IMR-90 (cell line): ENCODE results near the gene CAPN3. TPM values are rescaled to one million over a fixed set of nuclear protein-coding genes. Genes with fewer than 3 reads are reported as not detected.

Source experiments
- ATAC-seq: fragments of 200-7000 bp; cut with Tn5 transposase; 2 replicates; pipeline ENCODE4 v1.9.1; 2020; ENCODE audit warnings: low read depth, mild to moderate bottlenecking, moderate library complexity
- BruUV-seq: library from RNA; stranded (reverse); fragments of 400-500 nt; replicated peaks from 2 replicates; lab custom pipeline; 2021; lab: Mats Ljungman, UMichigan
- CTCF ChIA-PET: fragments of 300-600 bp; formaldehyde crosslinking; extraction: SDS; loops from one replicate; lab custom pipeline; 2021; ENCODE audit warnings: antibody characterized with exemption; lab: Yijun Ruan, JAX
- POLR2A ChIA-PET: fragments of 300-600 bp; sonication (Branson Sonifier 250); formaldehyde crosslinking; loops from one replicate; lab custom pipeline; 2022; ENCODE audit warnings: antibody characterized with exemption; ENCODE audit not compliant: unreplicated experiment; lab: Charles Lee
- DNase-seq: peaks from one replicate; pipeline ENCODE4 v3.0.0; 2013
- H2AFZ ChIP-seq: replicated peaks from 2 replicates; pipeline ENCODE3; 2013; ENCODE audit warnings: low read length, mild to moderate bottlenecking; ENCODE audit not compliant: poor library complexity
- H2AK5ac ChIP-seq: 2 replicates; pipeline ENCODE4 v1.6.1; 2013; ENCODE audit warnings: low read depth, low read length, inconsistent platforms
- H2AK9ac ChIP-seq: replicated peaks from 2 replicates; pipeline ENCODE3; 2013; ENCODE audit warnings: mild to moderate bottlenecking, low read depth, low read length, moderate library complexity; ENCODE audit not compliant: poor library complexity
- H2BK120ac ChIP-seq: 2 replicates; pipeline ENCODE4 v1.6.1; 2013; ENCODE audit warnings: low read depth, low read length, inconsistent platforms
- H2BK15ac ChIP-seq: 3 replicates; pipeline ENCODE4 v1.6.1; 2013; ENCODE audit warnings: low read depth, low read length, inconsistent platforms
- H2BK20ac ChIP-seq: 2 replicates; pipeline ENCODE4 v1.6.1; 2013; ENCODE audit warnings: low read depth, mild to moderate bottlenecking, inconsistent platforms, low read length, moderate library complexity
- H2BK5ac ChIP-seq: 2 replicates; pipeline ENCODE4 v1.6.1; 2013; ENCODE audit warnings: mild to moderate bottlenecking, low read depth, low read length, inconsistent platforms; ENCODE audit not compliant: poor library complexity, severe bottlenecking
- H3K14ac ChIP-seq: replicated peaks from 2 replicates; pipeline ENCODE4 v1.6.1; 2013; ENCODE audit warnings: low read depth, low read length, inconsistent platforms
- H3K18ac ChIP-seq: 2 replicates; pipeline ENCODE4 v1.6.1; 2013; ENCODE audit warnings: low read depth, low read length, control low read depth
- H3K23ac ChIP-seq: 2 replicates; pipeline ENCODE4 v1.6.1; 2013; ENCODE audit warnings: low read depth, low read length, inconsistent platforms
- H3K27ac ChIP-seq: 2 replicates; pipeline ENCODE4 v1.5.1; 2013; ENCODE audit warnings: mild to moderate bottlenecking, control low read depth, low read length; ENCODE audit not compliant: insufficient read depth
- H3K27me3 ChIP-seq: 2 replicates; pipeline ENCODE4 v1.6.1; 2013; ENCODE audit warnings: low read length; ENCODE audit not compliant: control insufficient read depth, insufficient read depth
- H3K36me3 ChIP-seq: 2 replicates; pipeline ENCODE4 v1.6.1; 2013; ENCODE audit warnings: low read length, mixed read lengths; ENCODE audit not compliant: control insufficient read depth, insufficient read depth
- H3K4ac ChIP-seq: 2 replicates; pipeline ENCODE4 v1.6.1; 2013; ENCODE audit warnings: low read depth, low read length, inconsistent platforms
- H3K4me1 ChIP-seq: 2 replicates; pipeline ENCODE4 v1.6.1; 2013; ENCODE audit warnings: low read length, mixed read lengths; ENCODE audit not compliant: control insufficient read depth, insufficient read depth
- H3K4me2 ChIP-seq: 2 replicates; pipeline ENCODE4 v1.6.1; 2013; ENCODE audit warnings: low read depth, mild to moderate bottlenecking, control low read depth, low read length, moderate library complexity
- H3K4me3 ChIP-seq: 2 replicates; pipeline ENCODE4 v1.5.1; 2013; ENCODE audit warnings: low read depth, mild to moderate bottlenecking, control low read depth, low read length, moderate library complexity; ENCODE audit not compliant: insufficient read depth
- H3K56ac ChIP-seq: 2 replicates; pipeline ENCODE4 v1.6.1; 2013; ENCODE audit warnings: low read length, inconsistent platforms; ENCODE audit not compliant: insufficient read depth; ENCODE audit errors: extremely low read depth
- H3K79me1 ChIP-seq, 2 experiments: 2 replicates each; pipeline ENCODE4 v1.6.1; 2013; ENCODE audit warnings: low read length in 2 of 2, inconsistent platforms in 1 of 2, low read depth in 1 of 2
- H3K9ac ChIP-seq: 2 replicates; pipeline ENCODE4 v1.6.1; 2013; ENCODE audit warnings: low read depth, low read length, control low read depth
- H3K9me1 ChIP-seq: 2 replicates; pipeline ENCODE4 v1.6.1; 2013; ENCODE audit warnings: low read length, inconsistent platforms; ENCODE audit not compliant: insufficient read depth
- H3K9me3 ChIP-seq: 2 replicates; pipeline ENCODE4 v1.6.1; 2013; ENCODE audit warnings: low read length; ENCODE audit not compliant: control insufficient read depth, insufficient read depth
- H4K20me1 ChIP-seq: 2 replicates; pipeline ENCODE4 v1.6.1; 2013; ENCODE audit warnings: low read length, inconsistent platforms; ENCODE audit not compliant: insufficient read depth
- H4K5ac ChIP-seq: 2 replicates; pipeline ENCODE4 v1.6.1; 2013; ENCODE audit warnings: mild to moderate bottlenecking, low read depth, low read length, control low read depth
- H4K8ac ChIP-seq, 2 experiments: 2 replicates each; pipeline ENCODE4 v1.6.1; 2013; ENCODE audit warnings: low read depth in 2 of 2, low read length in 2 of 2, control low read depth in 1 of 2, inconsistent platforms in 1 of 2
- H4K91ac ChIP-seq: 2 replicates; pipeline ENCODE4 v1.6.1; 2013; ENCODE audit warnings: low read depth, low read length, inconsistent platforms; ENCODE audit not compliant: insufficient read depth
- BHLHE40 ChIP-seq: fragments of 150-350 bp; IDR thresholded peaks from 2 replicates; pipeline ENCODE4 v1.6.1; 2016; ENCODE audit warnings: mild to moderate bottlenecking, low read depth, low read length
- CEBPB ChIP-seq: IDR thresholded peaks from 2 replicates; pipeline ENCODE4 v1.6.1; 2012; ENCODE audit warnings: low read depth, low read length, improper control_type of control experiment
- CHD1 ChIP-seq: IDR thresholded peaks from 2 replicates; pipeline ENCODE4 v1.6.1; 2012; ENCODE audit warnings: low read depth, low read length, improper control_type of control experiment
- CTCF ChIP-seq: conservative IDR thresholded peaks from 2 replicates; pipeline ENCODE4 v1.5.1; 2012; ENCODE audit warnings: mild to moderate bottlenecking, low read depth, low read length, improper control_type of control experiment
- MAZ ChIP-seq: IDR thresholded peaks from 2 replicates; pipeline ENCODE4 v1.6.1; 2012; ENCODE audit warnings: low read depth, mild to moderate bottlenecking, low read length, improper control_type of control experiment, moderate library complexity, borderline replicate concordance
- MXI1 ChIP-seq: IDR thresholded peaks from 2 replicates; pipeline ENCODE4 v1.6.1; 2012; ENCODE audit warnings: low read depth, mild to moderate bottlenecking, low read length, moderate library complexity, borderline replicate concordance
- POLR2A ChIP-seq: IDR thresholded peaks from 2 replicates; pipeline ENCODE4 v1.6.1; 2012; ENCODE audit warnings: mild to moderate bottlenecking, low read depth, low read length
- RAD21 ChIP-seq: IDR thresholded peaks from 2 replicates; pipeline ENCODE4 v1.6.1; 2012; ENCODE audit warnings: low read length, improper control_type of control experiment
- RFX5 ChIP-seq: IDR thresholded peaks from 2 replicates; pipeline ENCODE4 v1.8.0; 2012; ENCODE audit warnings: low read depth, mild to moderate bottlenecking, low read length, moderate library complexity
- SMC3 ChIP-seq: fragments of 150-350 bp; IDR thresholded peaks from 2 replicates; pipeline ENCODE4 v1.6.1; 2016; ENCODE audit warnings: low read depth, mild to moderate bottlenecking, antibody characterized with exemption, low read length, moderate library complexity
- WGBS, 2 experiments: methylation state at CpG; one replicate each; pipeline versions ENCODE4 v1.1.5 to v1.1.7; 2013; ENCODE audit warnings: missing lambda C conversion rate in 2 of 2; ENCODE audit not compliant: insufficient read length in 1 of 2; ENCODE audit errors: extremely low coverage in 2 of 2; 5-methylcytosine and 5-hydroxymethylcytosine counted together
- dilution Hi-C: fragments of 300-500 bp; cut with HindIII; formaldehyde crosslinking; loops from one replicate; pipeline ENCODE4 v1.14.3; 2018; ENCODE audit warnings: low sequenced_read_pairs; ENCODE audit not compliant: unreplicated experiment
- in situ Hi-C: fragments of 300-500 bp; cut with MboI; formaldehyde crosslinking; loops from 3 replicates; pipeline ENCODE4 v1.14.3; 2019; ENCODE audit warnings: low sequenced_read_pairs, inconsistent platforms, mixed read lengths
- intact Hi-C: fragments of 100-400 bp; cut with micrococcal nuclease; formaldehyde crosslinking; loops from 2 replicates; pipeline ENCODE4 v1.10.0; 2022
- polyA plus RNA-seq, 3 experiments: library from polyadenylated mRNA; depleted of rRNA; stranded (reverse); fragments of >200 nt; gene quantifications; 2 replicates each; pipeline ENCODE4 v1.2.3, GENCODE V29; 2012; ENCODE audit warnings: low replicate concordance in 1 of 3
- total RNA-seq: library from RNA; depleted of rRNA; stranded (reverse); fragments of >200 nt; gene quantifications from 2 replicates; pipeline ENCODE4 v1.2.3, GENCODE V29; 2012
- TF ChIP-seq, protein P1 (sequence below): fragments of 150-350 bp; IDR thresholded peaks from 2 replicates; pipeline ENCODE4 v1.6.1; 2017; ENCODE audit warnings: mild to moderate bottlenecking, antibody characterized with exemption, low read length, low read depth

Gene CAPN3
- total and polyA plus RNA-seq, 2 of the 4 experiments (the other 2 are of a cell fraction) = 1.1 to 1.4 TPM

GRCh38 chr15:42373274-42373673 is 14.0 kb downstream of the CAPN3 start:
- H2AFZ ChIP-seq = no peak overlapping the region
- ChIA-PET POLR2A (no interaction called here), CTCF (no interaction called here)
- no peak overlapping the region for H3K27ac ChIP-seq
- H2AK5ac ChIP-seq = no peak overlapping the region
- no peak overlapping the region for H4K8ac ChIP-seq
- H3K18ac ChIP-seq = no peak overlapping the region
- H2AK9ac ChIP-seq = no peak overlapping the region
- H3K9ac ChIP-seq = no peak overlapping the region
- H4K20me1 ChIP-seq = no peaks in the 10 kb centered on the region
- intact Hi-C loops (no loop called here), dilution Hi-C loops (no loop called here), in situ Hi-C loops (no loop called here)
- no peak overlapping the region for H4K5ac ChIP-seq
- TF ChIP-seq MXI1 (no peak), CEBPB (no peak), SMC3 (no peak), RAD21 (no peak), POLR2A (no peak), CTCF (no peak), BHLHE40 (no peak), RFX5 (no peak), CHD1 (no peak), MAZ (no peak)
- TF ChIP-seq, protein P1, sequence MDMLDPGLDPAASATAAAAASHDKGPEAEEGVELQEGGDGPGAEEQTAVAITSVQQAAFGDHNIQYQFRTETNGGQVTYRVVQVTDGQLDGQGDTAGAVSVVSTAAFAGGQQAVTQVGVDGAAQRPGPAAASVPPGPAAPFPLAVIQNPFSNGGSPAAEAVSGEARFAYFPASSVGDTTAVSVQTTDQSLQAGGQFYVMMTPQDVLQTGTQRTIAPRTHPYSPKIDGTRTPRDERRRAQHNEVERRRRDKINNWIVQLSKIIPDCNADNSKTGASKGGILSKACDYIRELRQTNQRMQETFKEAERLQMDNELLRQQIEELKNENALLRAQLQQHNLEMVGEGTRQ = no peak
- no CpG with 5 or more reads among the region's 1 CpG for WGBS, 2 experiments
- H3K27me3 ChIP-seq = no peaks in the 10 kb centered on the region
- H3K4me1 ChIP-seq = peaks cover 2% of the 10 kb centered on the region; the same call in 1 of the 2 replicates
- no peak for ATAC-seq
- no peak overlapping the region for H3K23ac ChIP-seq
- no peak overlapping the region for H3K4me3 ChIP-seq
- no peak overlapping the region for H3K14ac ChIP-seq
- no peak overlapping the region for H3K4me2 ChIP-seq
- H3K56ac ChIP-seq = no peak overlapping the region
- H2BK20ac ChIP-seq = no peak overlapping the region
- H3K9me1 ChIP-seq = no peaks in the 10 kb centered on the region; the same call in 1 of the 2 replicates
- H3K9me3 ChIP-seq = peaks cover 5% of the 10 kb centered on the region
- H3K36me3 ChIP-seq = no peaks in the 10 kb centered on the region
- H3K4ac ChIP-seq = no peak overlapping the region
- H2BK120ac ChIP-seq = no peak overlapping the region
- H2BK5ac ChIP-seq = no peak overlapping the region
- no peak overlapping the region for H2BK15ac ChIP-seq
- BruUV-seq = no TSS peak
- no peak for DNase-seq
- H3K79me1 ChIP-seq = no peaks in the 10 kb centered on the region
- no peak overlapping the region for H4K91ac ChIP-seq
